ENCODE measurements around the gene PADI3.

The PADI3 gene, protein sequence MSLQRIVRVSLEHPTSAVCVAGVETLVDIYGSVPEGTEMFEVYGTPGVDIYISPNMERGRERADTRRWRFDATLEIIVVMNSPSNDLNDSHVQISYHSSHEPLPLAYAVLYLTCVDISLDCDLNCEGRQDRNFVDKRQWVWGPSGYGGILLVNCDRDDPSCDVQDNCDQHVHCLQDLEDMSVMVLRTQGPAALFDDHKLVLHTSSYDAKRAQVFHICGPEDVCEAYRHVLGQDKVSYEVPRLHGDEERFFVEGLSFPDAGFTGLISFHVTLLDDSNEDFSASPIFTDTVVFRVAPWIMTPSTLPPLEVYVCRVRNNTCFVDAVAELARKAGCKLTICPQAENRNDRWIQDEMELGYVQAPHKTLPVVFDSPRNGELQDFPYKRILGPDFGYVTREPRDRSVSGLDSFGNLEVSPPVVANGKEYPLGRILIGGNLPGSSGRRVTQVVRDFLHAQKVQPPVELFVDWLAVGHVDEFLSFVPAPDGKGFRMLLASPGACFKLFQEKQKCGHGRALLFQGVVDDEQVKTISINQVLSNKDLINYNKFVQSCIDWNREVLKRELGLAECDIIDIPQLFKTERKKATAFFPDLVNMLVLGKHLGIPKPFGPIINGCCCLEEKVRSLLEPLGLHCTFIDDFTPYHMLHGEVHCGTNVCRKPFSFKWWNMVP

GRCh38 chr1:17248781-17249180 is at the start of gene PADI3:
TSS of gene PADI3 (plus strand) at chr1:17249098. CDS start at chr1:17249138, 40 bp downstream.
- DNase-seq: no peak

DNA sequence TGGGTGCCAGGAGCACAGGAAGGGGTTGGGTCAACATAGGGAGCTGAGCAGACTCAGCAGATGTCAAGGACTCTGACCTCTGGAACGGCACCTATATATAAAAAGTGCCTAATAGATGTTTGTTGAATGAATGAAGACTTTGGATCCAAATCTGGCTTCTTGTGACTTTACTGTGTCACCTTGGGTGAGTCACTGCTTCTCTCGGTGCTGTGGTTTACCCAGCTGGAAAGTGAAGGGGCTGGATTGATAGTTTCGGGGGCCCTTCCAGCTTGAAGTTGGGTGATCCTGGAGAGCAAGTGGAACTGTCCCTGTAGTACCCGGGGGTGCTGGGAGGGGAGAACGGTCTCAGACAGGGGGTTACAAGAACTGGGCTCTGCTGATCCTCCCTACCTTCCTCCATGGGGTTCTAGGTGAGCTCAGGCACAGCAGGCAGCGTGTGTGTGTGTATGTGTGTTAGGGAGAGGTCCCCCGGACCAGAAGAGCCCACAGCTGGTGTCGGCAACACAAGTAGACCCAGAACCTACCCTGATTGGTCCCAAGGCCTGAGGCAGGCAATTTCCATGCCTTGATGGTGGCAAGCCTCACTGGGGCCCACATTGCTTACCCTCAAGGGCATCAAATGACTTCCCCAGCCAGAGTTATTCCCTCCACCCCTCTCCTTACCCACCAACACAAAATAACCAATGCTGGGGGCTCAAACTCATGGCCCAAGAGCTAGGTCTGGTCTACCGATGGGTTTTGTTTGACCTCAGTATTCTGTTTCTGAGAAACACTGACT is 49.4 kb upstream of the PADI3 start:
- DNase-seq: no peak

GRCh38 chr1:17200246-17200645 is 48.7 kb upstream of the PADI3 start:
- DNase-seq: no peak

GRCh38 chr1:17200756-17201155 is 48.1 kb upstream of the PADI3 start:
- no peak for DNase-seq

- DNase-seq: no peak
These were observed 47.5 kb upstream of the PADI3 start for GRCh38 chr1:17201201-17202021.

- DNase-seq: no peak
These were observed 44.1 kb upstream of the PADI3 start, which contains the start of gene PADI1 for GRCh38 chr1:17204546-17205440. TSS of gene PADI1 (plus strand) at chr1:17205128. CDS start at chr1:17205218, 90 bp downstream.

GRCh38 chr1:17205652-17206051 is 43.2 kb upstream of the PADI3 start:
- DNase-seq: no peak

DNA sequence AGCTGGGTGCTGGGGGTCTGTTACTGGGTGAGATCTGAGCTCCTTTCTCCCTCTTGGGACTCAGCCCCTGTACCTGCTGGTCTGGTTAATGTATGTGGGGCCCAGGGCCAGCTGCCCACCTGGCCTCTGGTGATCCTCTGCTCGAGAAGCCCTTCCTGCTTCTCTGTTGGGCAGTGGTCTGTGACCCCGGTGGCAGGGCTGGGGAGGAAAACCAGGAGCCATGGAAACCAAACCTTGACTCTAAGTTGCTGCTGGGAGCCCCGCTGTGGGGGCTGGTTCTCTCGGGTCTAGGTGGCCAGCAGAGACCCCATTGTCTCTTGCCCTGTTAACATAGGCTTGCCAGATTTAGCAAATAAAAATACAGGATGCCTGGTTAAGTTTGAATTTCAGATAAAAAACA is 42.7 kb upstream of the PADI3 start:
- no peak for DNase-seq

DNA sequence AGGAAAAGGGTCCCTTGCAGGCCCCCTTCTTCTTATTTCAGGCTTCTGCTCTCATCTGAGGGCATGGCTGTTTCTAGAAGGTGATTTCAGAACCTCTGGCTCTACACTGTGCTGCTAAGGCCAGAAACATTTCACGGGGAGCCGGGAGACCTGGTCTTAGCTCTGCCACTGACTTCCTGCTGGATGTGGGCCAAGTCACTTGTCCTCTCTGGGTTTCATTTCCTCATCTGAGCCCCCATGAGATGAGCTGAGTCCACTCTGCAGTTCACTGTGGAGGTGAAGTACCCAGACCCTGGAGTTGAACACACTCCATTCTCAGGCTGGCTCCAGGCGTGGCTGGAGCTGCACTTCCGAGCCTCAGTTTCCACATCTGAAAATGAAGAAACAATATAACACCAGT is 41.9 kb upstream of the PADI3 start:
- no peak for DNase-seq

- no peak for DNase-seq
These were observed 41.4 kb upstream of the PADI3 start for GRCh38 chr1:17207540-17207939.

DNA sequence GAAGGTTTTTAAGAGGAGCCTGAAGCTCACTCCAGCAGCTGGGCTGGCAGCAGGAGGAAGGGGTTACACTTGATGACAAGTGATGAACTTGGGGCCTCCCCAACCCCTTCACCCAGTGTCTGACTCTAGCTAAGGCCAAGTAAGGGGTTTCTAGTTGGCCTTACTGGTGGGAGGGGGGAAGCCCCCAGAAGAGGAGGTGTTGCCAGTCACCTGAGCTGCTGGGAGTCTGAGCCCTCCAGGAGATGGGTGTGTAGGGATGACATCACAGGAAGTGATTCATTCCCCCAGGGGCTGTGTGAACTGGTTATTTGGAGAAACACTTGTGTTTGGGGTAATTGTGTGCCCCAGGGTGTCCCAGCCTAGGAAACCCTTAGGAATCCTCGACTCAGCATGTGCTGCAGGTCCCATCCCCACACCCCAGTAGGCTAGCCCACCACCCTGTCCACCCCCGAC is 40.9 kb upstream of the PADI3 start:
- no peak for DNase-seq

DNA sequence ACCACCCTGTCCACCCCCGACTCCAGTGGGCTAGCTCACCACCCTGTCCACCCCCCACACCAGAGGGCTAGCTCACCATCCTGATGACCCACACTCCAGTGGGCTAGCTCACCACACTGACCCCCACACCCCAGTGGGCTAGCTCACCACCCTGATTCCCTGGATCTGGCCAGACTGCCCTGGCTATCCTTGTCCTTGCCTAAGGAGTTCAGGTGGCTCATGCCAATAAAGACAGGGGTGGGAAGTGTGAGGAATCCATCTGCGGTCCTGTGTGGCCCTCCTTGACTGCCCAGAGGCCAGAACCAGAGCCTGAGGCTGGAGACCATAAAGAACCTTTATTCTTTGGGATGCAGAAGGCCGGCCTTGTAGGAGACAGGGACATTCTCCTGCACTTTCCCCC is 40.4 kb upstream of the PADI3 start:
- no peak for DNase-seq

DNA sequence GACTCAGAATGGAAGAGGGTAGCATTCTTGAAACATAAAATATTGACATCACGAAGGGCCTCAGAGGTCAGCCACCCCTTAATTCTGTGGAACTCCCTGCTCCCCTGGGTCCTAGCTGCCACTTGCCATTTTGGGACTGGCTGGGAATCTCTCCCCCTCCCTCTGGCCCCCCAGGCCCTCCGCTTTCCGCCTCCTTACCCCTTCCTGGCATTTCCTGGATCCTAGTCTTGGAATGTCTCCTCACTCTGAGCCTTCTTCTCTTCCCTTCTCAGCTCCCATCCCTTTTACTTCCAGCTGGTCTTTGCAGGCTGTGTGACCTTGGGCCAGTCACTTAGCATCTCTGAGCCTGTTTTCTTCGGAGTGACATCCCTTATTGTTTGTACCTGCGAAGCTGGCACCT is 39.5 kb upstream of the PADI3 start:
- no peak for DNase-seq

DNA sequence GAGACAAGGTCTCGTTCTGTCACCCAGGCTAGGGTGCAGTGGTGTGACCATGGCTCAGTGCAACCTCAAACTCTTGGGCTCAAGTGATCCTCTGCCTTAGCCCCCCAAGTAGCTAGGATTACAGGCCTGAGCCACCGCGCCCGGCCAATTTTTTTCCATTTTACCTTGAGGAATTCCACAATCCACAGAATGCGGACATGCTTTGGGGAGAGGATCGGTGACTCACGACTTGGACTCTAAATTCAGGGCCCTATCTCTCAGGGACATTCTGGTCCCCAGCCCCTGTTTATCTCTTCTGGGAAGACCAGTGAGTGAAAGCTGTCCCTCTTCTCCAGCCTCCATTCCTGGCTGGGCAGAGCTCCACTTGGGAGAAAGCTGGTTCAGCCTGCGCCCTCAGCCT is 38.7 kb upstream of the PADI3 start:
- no peak for DNase-seq

GRCh38 chr1:17211377-17211776 is 37.5 kb upstream of the PADI3 start:
- no peak for DNase-seq

DNA sequence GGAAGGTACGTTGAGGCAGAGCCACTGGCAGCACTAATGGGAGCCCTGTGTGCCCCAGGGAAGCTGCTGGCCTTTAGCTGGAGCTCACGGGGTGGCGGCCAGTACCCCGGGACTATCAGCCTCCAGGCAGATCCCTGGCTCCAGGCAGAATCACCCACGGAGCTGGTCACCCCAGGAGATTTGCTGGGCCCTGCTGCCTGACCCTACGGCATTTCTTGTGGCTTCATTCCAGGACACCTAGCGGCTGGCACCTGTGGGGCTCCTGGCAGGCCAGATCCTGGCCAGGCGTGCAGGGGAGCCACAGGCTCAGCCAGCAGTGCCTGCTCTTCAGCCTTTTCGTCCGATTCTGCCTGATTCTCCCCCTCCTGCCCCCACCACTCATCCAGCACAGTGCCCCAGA is 36.9 kb upstream of the PADI3 start:
- DNase-seq: no peak

- no peak for DNase-seq
These were observed 36.3 kb upstream of the PADI3 start for GRCh38 chr1:17212487-17213121.

DNA sequence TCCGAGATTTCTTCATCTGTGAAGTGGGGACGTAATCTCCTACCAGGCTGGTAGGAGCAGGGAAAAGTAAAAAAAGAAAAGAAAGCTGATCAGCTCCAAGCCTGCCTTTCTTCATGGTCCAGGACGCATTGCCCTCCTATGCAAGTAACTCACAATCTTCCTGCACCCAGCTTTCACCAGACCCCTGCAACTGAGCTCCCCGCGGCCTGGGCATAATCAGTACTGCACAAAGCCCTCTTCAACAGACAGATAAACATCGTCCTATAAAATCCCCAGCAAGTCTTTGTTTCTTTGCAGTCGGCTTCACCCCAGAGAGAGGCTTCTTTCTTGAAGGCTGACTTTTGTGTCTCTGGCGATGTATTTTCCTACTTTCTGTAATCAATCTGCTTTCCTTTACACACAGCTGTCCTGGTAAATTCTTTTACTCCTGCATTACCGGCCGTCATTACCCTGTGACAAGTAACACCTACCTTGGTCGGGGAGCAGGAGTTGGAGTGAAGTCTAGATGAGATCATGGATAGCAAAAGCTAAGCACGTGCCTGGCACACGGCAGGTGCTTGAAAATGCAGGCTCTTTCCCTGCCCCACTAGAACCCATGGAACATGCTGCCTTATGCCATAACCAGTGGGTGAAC is 35.6 kb upstream of the PADI3 start:
- DNase-seq: no peak

DNA sequence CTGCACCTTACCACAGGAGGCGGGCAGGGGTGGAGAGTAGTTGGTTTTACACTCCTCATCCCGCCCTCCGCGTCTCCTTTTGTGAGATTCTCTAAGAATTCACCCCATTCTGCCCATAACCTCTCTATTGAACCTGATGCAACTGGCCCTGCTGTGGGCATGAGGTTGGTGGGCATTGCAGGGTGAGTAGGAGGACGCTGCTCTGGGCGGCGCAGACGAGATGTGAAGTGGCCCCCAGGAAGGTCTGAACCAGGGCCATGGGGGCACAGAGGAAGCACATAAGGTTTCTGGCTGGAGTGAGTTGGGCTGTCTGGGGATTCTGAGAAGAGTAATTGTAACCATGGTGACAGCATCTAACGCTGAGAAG is 35.1 kb upstream of the PADI3 start:
- no peak for DNase-seq

DNA sequence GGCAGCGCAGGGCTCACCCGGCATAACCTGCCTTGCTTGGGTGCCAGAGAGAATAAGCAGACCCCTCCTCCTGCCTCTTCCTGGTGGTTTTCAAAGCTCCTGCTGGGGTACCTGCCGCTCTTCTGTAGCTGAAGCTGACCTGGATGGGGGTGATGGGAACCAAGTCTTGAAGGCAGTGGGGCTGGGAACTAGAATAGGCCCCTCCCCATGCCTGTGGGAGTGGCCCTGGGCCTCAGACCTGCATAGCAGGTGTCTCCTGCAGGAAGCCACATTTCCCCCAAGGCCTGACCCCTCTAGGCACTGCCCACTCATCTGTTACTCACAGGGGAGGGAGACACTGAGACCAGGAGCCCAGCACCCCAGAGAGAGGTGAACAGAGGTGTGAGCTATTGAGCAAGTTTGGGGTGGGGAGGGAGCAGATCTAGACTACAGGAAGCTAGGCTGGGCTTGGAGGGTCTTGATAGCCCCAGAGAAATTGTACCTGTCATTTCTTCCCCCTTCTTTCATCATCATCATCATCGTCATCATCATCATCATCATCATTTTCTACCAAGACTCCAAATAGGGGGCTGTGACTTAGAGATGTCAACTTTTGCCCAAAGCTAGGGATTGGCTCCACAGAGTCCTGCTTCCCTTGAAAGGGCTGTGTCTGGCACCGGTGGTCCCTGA is 33.9 kb upstream of the PADI3 start:
- DNase-seq: no peak
